Fibroblast of mammary gland (primary cell): Measurements from ENCODE around the gene FHIT.

Experiments used
- DNase-seq: peaks from one replicate; pipeline ENCODE4 v3.0.0-alpha.2; 2010; ENCODE audit warnings: low read depth
- H3K4me3 ChIP-seq: 2 replicates; pipeline ENCODE4 v1.5.1; 2011; ENCODE audit warnings: low read depth, mild to moderate bottlenecking, low read length, moderate library complexity; ENCODE audit not compliant: control insufficient read depth
- CTCF ChIP-seq: conservative IDR thresholded peaks from 2 replicates; pipeline ENCODE4 v1.5.1; 2011; ENCODE audit warnings: low read depth, low read length, inconsistent platforms; ENCODE audit not compliant: control insufficient read depth, insufficient read depth

The FHIT gene

GRCh38 chr3:60803216-60804173 is 447.8 kb downstream of the FHIT start:
- no peak overlapping the region for H3K4me3 ChIP-seq
- DNase-seq = no peak
- no peak for TF ChIP-seq CTCF

GRCh38 chr3:60801307-60801706 is 449.9 kb downstream of the FHIT start:
- TF ChIP-seq CTCF = no peak
- no peak for DNase-seq
- no peak overlapping the region for H3K4me3 ChIP-seq

GRCh38 chr3:60798456-60798855 is 452.8 kb downstream of the FHIT start:
- DNase-seq = no peak
- no peak overlapping the region for H3K4me3 ChIP-seq
- no peak for TF ChIP-seq CTCF

GRCh38 chr3:60792249-60792852 is 458.9 kb downstream of the FHIT start:
- no peak for DNase-seq
- no peak overlapping the region for H3K4me3 ChIP-seq
- TF ChIP-seq CTCF = no peak

- no peak overlapping the region for H3K4me3 ChIP-seq
- no peak for DNase-seq
Measured at GRCh38 chr3:60788185-60788584, 463.1 kb downstream of the FHIT start.

GRCh38 chr3:60781935-60782334 is 469.3 kb downstream of the FHIT start:
- DNase-seq = no peak
- TF ChIP-seq CTCF = no peak
- no peak overlapping the region for H3K4me3 ChIP-seq

More at GRCh38 chr3:60788185-60788584, 463.1 kb downstream of the FHIT start:
- TF ChIP-seq CTCF = no peak
